ENCODE data around the gene NLRC5.

The NLRC5 gene

GRCh38 chr16:57091200-57091974, 102.0 kb downstream of the NLRC5 start:
- Histone ChIP-seq H3K36me3 (no peaks in the 10 kb centered on the region), H3K27ac (no peak overlapping the region; the same call in 1 of the 2 replicates), H3K9me3 (ENCODE audit: severe bottlenecking) (no peaks in the 10 kb centered on the region), H3K27me3 (ENCODE audit: insufficient read depth, low read depth, severe bottlenecking) (no peaks in the 10 kb centered on the region), H3K4me3 (ENCODE audit: low read depth, low read length) (peak overlapping the region; percentile 65)
- TF ChIP-seq CTCF (IDR thresholded peaks at IDR 0.05; ENCODE audit: low read depth, low read length) = no peak
- peak; percentile 64 for DNase-seq

- TF ChIP-seq CTCF (IDR thresholded peaks at IDR 0.05; ENCODE audit: low read depth, low read length) = no peak
- Histone ChIP-seq H3K27ac (peak within 1 kb of the TSS; percentile 80), H3K4me3 (ENCODE audit: low read depth, low read length) (peak within 1 kb of the TSS; percentile 65), H3K9me3 (ENCODE audit: severe bottlenecking) (no peaks in the 10 kb centered on the region), H3K27me3 (ENCODE audit: insufficient read depth, low read depth, severe bottlenecking) (no peaks in the 10 kb centered on the region), H3K36me3 (no peaks in the 10 kb centered on the region)
- peak; percentile 71 for DNase-seq
These were observed 102.8 kb downstream of the NLRC5 start, which contains the start of gene CPNE2 for GRCh38 chr16:57091975-57092785. Gene CPNE2, plus strand, starts transcription at chr16:57092583. Its CDS starts 18,160 bp downstream, at chr16:57110743.

GRCh38 chr16:57092786-57093411, 103.5 kb downstream of the NLRC5 start:
- H3K27ac ChIP-seq = peak overlapping the region; percentile 73

GRCh38 chr16:57093666-57094564, 104.6 kb downstream of the NLRC5 start:
- H3K36me3 ChIP-seq = no peaks in the 10 kb centered on the region
- H3K9me3 ChIP-seq (ENCODE audit: severe bottlenecking) = no peaks in the 10 kb centered on the region
- no peak for DNase-seq
- H3K4me3 ChIP-seq (ENCODE audit: low read depth, low read length) = no peak overlapping the region
- no peak for TF ChIP-seq CTCF (IDR thresholded peaks at IDR 0.05; ENCODE audit: low read depth, low read length)
- H3K27ac ChIP-seq = no peak overlapping the region
- H3K27me3 ChIP-seq (ENCODE audit: insufficient read depth, low read depth, severe bottlenecking) = no peaks in the 10 kb centered on the region

More at GRCh38 chr16:57092786-57093411, 103.5 kb downstream of the NLRC5 start:
- no peaks in the 10 kb centered on the region for H3K9me3 ChIP-seq (ENCODE audit: severe bottlenecking)
- no peaks in the 10 kb centered on the region for H3K36me3 ChIP-seq
- H3K4me3 ChIP-seq (ENCODE audit: low read depth, low read length) = peak overlapping the region; percentile 54
- peak; percentile 57 for TF ChIP-seq CTCF (IDR thresholded peaks at IDR 0.05; ENCODE audit: low read depth, low read length)
- DNase-seq = peak; percentile 37
- H3K27me3 ChIP-seq (ENCODE audit: insufficient read depth, low read depth, severe bottlenecking) = no peaks in the 10 kb centered on the region

GRCh38 chr16:57094911-57095310, 105.6 kb downstream of the NLRC5 start:
- H3K36me3 ChIP-seq = no peaks in the 10 kb centered on the region
- H3K27ac ChIP-seq = no peak overlapping the region
- DNase-seq = no peak
- no peaks in the 10 kb centered on the region for H3K9me3 ChIP-seq (ENCODE audit: severe bottlenecking)
- H3K4me3 ChIP-seq (ENCODE audit: low read depth, low read length) = no peak overlapping the region
- TF ChIP-seq CTCF (IDR thresholded peaks at IDR 0.05; ENCODE audit: low read depth, low read length) = no peak
- H3K27me3 ChIP-seq (ENCODE audit: insufficient read depth, low read depth, severe bottlenecking) = no peaks in the 10 kb centered on the region

All from WERI-Rb-1 (cell line).